MCF 10A (cell line): ENCODE data around the gene MAPKAP1. TPM values are rescaled to one million over a fixed set of nuclear protein-coding genes. Genes with fewer than 3 reads are reported as not detected.

ENCODE experiments used
- BruUV-seq: library from RNA; stranded (reverse); fragments of 400-500 nt; replicated peaks from 2 replicates; lab custom pipeline; 2021; lab: Mats Ljungman, UMichigan
- CTCF ChIA-PET: fragments of 300-600 bp; sonication (Branson Sonifier 250); formaldehyde crosslinking; extraction: SDS; loops from one replicate; lab custom pipeline; 2021; ENCODE audit warnings: antibody characterized with exemption, inconsistent platforms; lab: Yijun Ruan, JAX
- POLR2A ChIA-PET: fragments of 300-600, 350-650 bp; sonication (Branson Sonifier 250); formaldehyde crosslinking; extraction: SDS; loops from one replicate; lab custom pipeline; 2020; ENCODE audit warnings: antibody characterized with exemption, inconsistent platforms; lab: Yijun Ruan, JAX
- DNase-seq: peaks from one replicate; pipeline ENCODE4 v3.0.0-alpha.2; 2018; ENCODE audit not compliant: unreplicated experiment
- H3K27ac Mint-ChIP-seq: one replicate; pipeline ENCODE4 v1.8.0; 2022; ENCODE audit warnings: mild to moderate bottlenecking, low read depth, mixed read lengths; ENCODE audit not compliant: unreplicated experiment
- H3K27me3 Mint-ChIP-seq: one replicate; pipeline ENCODE4 v1.8.0; 2022; ENCODE audit warnings: mixed read lengths; ENCODE audit not compliant: insufficient read depth, unreplicated experiment
- H3K36me3 Mint-ChIP-seq: one replicate; pipeline ENCODE4 v1.8.0; 2022; ENCODE audit warnings: mild to moderate bottlenecking, moderate library complexity, mixed read lengths; ENCODE audit not compliant: insufficient read depth, unreplicated experiment
- H3K4me1 Mint-ChIP-seq: one replicate; pipeline ENCODE4 v1.8.0; 2022; ENCODE audit warnings: mixed read lengths; ENCODE audit not compliant: insufficient read depth, unreplicated experiment
- H3K4me3 Mint-ChIP-seq: one replicate; pipeline ENCODE4 v1.8.0; 2022; ENCODE audit warnings: mild to moderate bottlenecking, moderate library complexity, mixed read lengths; ENCODE audit not compliant: unreplicated experiment
- H3K9me3 Mint-ChIP-seq: one replicate; pipeline ENCODE4 v1.8.0; 2022; ENCODE audit warnings: mixed read lengths; ENCODE audit not compliant: unreplicated experiment
- intact Hi-C: fragments of 100-400 bp; cut with micrococcal nuclease; formaldehyde crosslinking; loops from 2 replicates; pipeline ENCODE4 v1.14.1; 2022
- total RNA-seq: library from RNA; stranded (reverse); gene quantifications from 2 replicates; pipeline ENCODE4 v1.2.3, GENCODE V29; 2022
- TF ChIP-seq, protein P1 (sequence below): fragments of 200-600 bp; IDR thresholded peaks from one replicate; pipeline ENCODE4 v1.8.0; 2022; ENCODE audit warnings: antibody characterized with exemption, mild to moderate bottlenecking; ENCODE audit not compliant: unreplicated experiment

MAPKAP1 gene
- total RNA-seq, 1 experiment from 2014 or later = 74.9 TPM

DNA sequence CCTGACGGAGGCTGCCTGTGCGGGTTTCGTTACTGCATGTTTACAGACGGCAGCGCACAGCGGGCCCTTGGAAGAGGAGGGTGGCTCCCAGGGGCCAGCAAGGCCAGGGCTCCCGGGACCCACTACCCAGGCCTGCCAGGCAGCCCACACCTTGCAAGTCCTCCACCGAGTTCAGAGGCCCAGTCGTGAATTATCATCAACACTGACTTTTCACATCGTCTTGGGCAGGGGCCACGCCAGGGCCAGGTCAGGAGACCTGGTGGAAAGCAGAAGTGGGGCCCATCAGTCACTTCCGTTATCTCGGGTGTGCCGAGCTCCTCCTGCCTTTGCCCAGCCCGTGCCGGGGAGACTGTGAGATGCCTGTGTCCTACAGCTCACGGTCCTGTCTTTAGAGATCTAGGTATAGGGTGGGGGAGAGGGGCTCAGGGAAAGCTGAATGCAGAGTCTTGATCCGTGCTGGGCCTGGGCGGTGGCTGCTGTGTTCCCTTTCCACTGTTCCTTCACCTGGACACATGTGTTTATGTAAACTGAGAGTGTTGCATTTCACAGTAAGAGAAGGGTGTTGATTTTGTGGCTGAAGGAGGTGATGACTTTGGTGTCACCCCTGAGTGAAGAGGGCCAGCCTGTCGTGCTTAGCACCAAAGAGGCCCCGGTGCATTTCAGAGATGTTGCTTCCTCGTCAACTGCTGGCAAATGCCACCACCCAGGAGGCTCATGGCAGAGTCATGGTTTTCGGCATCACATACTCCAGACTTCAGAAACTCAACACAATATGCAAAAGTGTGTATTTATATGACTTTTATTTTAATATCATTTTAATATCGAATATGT, 270.2 kb downstream of the MAPKAP1 start:
- ChIA-PET CTCF (interaction anchor here (0.6 to 1.4 kb wide), 3 partner anchors 29 to 679 kb away, joined by 3 to 4 read pairs (median 3); no protein-coding TSS in a partner anchor), POLR2A (no interaction called here)
- TF ChIP-seq, protein P1, sequence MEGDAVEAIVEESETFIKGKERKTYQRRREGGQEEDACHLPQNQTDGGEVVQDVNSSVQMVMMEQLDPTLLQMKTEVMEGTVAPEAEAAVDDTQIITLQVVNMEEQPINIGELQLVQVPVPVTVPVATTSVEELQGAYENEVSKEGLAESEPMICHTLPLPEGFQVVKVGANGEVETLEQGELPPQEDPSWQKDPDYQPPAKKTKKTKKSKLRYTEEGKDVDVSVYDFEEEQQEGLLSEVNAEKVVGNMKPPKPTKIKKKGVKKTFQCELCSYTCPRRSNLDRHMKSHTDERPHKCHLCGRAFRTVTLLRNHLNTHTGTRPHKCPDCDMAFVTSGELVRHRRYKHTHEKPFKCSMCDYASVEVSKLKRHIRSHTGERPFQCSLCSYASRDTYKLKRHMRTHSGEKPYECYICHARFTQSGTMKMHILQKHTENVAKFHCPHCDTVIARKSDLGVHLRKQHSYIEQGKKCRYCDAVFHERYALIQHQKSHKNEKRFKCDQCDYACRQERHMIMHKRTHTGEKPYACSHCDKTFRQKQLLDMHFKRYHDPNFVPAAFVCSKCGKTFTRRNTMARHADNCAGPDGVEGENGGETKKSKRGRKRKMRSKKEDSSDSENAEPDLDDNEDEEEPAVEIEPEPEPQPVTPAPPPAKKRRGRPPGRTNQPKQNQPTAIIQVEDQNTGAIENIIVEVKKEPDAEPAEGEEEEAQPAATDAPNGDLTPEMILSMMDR = no peak
- BruUV-seq = no TSS peak
- Mint-ChIP-seq H3K4me3 (no peak overlapping the region), H3K9me3 (no peaks in the 10 kb centered on the region), H3K27me3 (no peaks in the 10 kb centered on the region), H3K36me3 (peaks cover 22% of the 10 kb centered on the region), H3K4me1 (no peaks in the 10 kb centered on the region), H3K27ac (no peak overlapping the region)
- no peak for DNase-seq
- intact Hi-C loops = no loop called here

DNA sequence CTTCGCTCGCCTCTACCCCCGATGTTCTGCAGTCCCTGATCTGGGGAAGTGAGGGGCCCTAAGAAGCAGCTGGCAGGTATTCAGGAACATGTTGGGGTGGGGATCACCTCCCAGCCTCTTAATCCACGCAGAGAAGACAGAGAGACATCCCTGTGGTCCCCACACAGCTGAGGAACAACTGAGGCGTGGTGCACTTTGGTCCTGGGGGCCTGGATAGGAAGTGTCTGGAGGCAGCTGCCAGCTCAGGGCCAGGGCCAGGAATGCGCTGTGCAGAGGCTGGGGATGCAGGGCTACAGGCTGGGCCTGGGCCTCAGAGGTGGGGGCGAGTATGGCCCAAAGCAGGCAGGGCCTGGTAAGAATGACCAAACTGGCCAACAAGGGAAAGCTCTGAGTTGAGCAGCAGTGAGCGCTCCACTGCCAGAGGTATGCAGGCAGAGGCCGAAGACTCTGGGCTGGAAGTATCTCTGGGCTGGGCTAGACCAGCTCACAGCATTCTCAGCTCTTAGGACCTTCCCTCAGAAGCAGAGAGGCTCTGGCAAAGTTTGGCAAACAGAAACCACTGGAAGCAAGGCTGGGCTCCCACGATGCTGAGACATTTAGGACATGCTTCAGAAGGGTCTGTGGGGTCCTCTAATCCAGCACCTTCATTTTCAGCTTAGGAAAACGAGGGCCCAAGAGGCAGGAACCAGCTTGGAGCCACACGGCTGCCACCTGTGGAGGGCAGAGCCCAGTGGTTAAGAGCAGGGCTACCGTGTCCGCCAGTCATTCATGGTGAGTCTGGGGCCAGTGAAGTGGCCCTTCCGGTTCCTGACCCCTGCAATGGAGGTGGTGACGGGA, 271.0 kb downstream of the MAPKAP1 start:
- ChIA-PET POLR2A (no interaction called here), CTCF (interaction anchor here (0.6 to 1.4 kb wide), 3 partner anchors 29 to 679 kb away, joined by 3 to 4 read pairs (median 3); no protein-coding TSS in a partner anchor)

DNA sequence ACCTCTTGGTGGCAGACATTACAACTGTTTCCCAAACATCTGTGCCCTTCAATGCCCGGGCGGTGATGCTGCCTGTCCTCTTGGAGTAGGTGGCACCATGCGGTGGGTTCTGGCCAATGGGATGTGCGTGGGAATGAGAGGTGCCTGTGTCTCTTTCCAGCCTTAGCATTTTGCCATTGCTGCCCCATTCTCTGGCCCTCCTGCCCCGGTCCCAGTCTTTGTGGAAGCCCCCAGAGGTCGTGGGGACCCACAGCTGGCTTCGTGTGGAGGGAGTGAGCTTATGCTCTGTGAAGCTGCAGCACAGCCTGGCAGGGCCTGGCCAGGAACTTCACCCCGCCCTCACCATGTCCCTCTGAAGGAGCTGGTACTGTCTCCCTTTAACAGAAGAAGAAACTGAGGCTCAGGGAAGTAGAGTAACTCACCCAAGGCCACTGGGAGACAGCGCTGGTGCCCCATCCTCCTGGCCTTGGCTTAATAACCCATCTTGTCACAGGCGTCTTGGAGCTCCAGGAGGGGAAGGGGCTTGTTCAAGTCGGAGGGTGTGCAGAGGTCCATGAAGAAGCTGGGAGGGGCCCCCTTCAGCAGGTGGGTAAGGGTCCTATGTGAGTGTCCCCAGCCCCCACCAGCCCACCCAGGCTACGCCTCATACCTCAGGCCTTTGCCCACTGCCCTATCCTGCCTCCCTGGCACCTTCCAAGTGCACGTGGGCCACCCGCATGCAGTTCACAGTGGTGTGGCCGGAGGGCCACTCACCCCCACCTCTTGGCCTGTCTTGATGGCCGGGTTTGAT, 271.8 kb downstream of the MAPKAP1 start:
- Mint-ChIP-seq H3K4me3 (no peak overlapping the region), H3K27ac (no peak overlapping the region), H3K4me1 (no peaks in the 10 kb centered on the region), H3K36me3 (peaks cover 12% of the 10 kb centered on the region), H3K9me3 (no peaks in the 10 kb centered on the region), H3K27me3 (no peaks in the 10 kb centered on the region)
- intact Hi-C loops = no loop called here
- ChIA-PET POLR2A (no interaction called here), CTCF (interaction anchor here (1.4 kb wide), 1 partner anchor 28 kb away, joined by 4 read pairs; no protein-coding TSS in a partner anchor)
- TF ChIP-seq, protein P1 = no peak
- no peak for DNase-seq
- TSS peak; percentile 9 for BruUV-seq

More for the DNA sequence above, 271.0 kb downstream of the MAPKAP1 start:
- TF ChIP-seq, protein P1 = no peak
- Mint-ChIP-seq H3K36me3 (peaks cover 15% of the 10 kb centered on the region), H3K27ac (no peak overlapping the region), H3K9me3 (no peaks in the 10 kb centered on the region), H3K4me1 (no peaks in the 10 kb centered on the region), H3K27me3 (no peaks in the 10 kb centered on the region), H3K4me3 (no peak overlapping the region)
- BruUV-seq = no TSS peak
- DNase-seq = no peak
- intact Hi-C loops = no loop called here
